ENCODE data around the gene SCN9A. TPM values are rescaled to one million over a fixed set of nuclear protein-coding genes. Genes with fewer than 3 reads are reported as not detected.

Gene SCN9A
- total RNA-seq, 1 experiment from 2014 or later = 3.4 TPM

GRCh38 chr2:166171216-166171615 lies 204.5 kb downstream of the SCN9A start:
- H3K79me2 ChIP-seq (ENCODE audit: low read depth) = no peaks in the 10 kb centered on the region
- H2AFZ ChIP-seq = no peak overlapping the region
- no peaks in the 10 kb centered on the region for H3K27me3 ChIP-seq (ENCODE audit: insufficient read depth, low read depth)
- POLR2A ChIA-PET (ENCODE audit: unreplicated experiment) = no interaction called here
- no TSS peak for BruUV-seq (replicated peaks)
- no peaks in the 10 kb centered on the region for H3K36me3 ChIP-seq (ENCODE audit: low read depth)
- no peaks in the 10 kb centered on the region for H3K4me1 ChIP-seq (replicated peaks; ENCODE audit: insufficient read depth)
- H3K9me3 ChIP-seq (ENCODE audit: insufficient read depth, low read depth) = no peaks in the 10 kb centered on the region
- H4K20me1 ChIP-seq (ENCODE audit: insufficient read depth) = no peaks in the 10 kb centered on the region
- H3K4me3 ChIP-seq = no peak overlapping the region
- no peak overlapping the region for H3K27ac ChIP-seq
- no peak overlapping the region for H3K4me2 ChIP-seq
- intact Hi-C loops (cut with micrococcal nuclease; ENCODE audit: unreplicated experiment) = no loop called here
- CTCF ChIA-PET = no interaction called here
- TF ChIP-seq EZH2 (IDR thresholded peaks at IDR 0.05; ENCODE audit: low read depth) (no peak), CTCF (conservative IDR thresholded peaks at IDR 0.05) (no peak)
- DNase-seq = no peak
- no peaks in the 10 kb centered on the region for H3F3A ChIP-seq (ENCODE audit: insufficient read depth, low read depth)
- no peaks in the 10 kb centered on the region for H3K9me2 ChIP-seq (ENCODE audit: insufficient read depth)

- Histone ChIP-seq H2AFZ (no peak overlapping the region), H3K9me3 (ENCODE audit: insufficient read depth, low read depth) (no peaks in the 10 kb centered on the region), H3K79me2 (ENCODE audit: low read depth) (no peaks in the 10 kb centered on the region), H3K4me1 (replicated peaks; ENCODE audit: insufficient read depth) (no peaks in the 10 kb centered on the region), H3K4me3 (no peak overlapping the region), H3K27me3 (ENCODE audit: insufficient read depth, low read depth) (no peaks in the 10 kb centered on the region), H3F3A (ENCODE audit: insufficient read depth, low read depth) (no peaks in the 10 kb centered on the region), H3K36me3 (ENCODE audit: low read depth) (no peaks in the 10 kb centered on the region), H3K4me2 (no peak overlapping the region), H4K20me1 (ENCODE audit: insufficient read depth) (no peaks in the 10 kb centered on the region), H3K27ac (no peak overlapping the region), H3K9me2 (ENCODE audit: insufficient read depth) (no peaks in the 10 kb centered on the region)
- TF ChIP-seq CTCF (conservative IDR thresholded peaks at IDR 0.05) = no peak
- TF ChIP-seq EZH2 (IDR thresholded peaks at IDR 0.05; ENCODE audit: low read depth) = no peak
- intact Hi-C loops (cut with micrococcal nuclease; ENCODE audit: unreplicated experiment) = no loop called here
- no TSS peak for BruUV-seq (replicated peaks)
- ChIA-PET POLR2A (ENCODE audit: unreplicated experiment) (no interaction called here), CTCF (no interaction called here)
- no peak for DNase-seq
Measured at GRCh38 chr2:166170356-166170755, 205.4 kb downstream of the SCN9A start.

GRCh38 chr2:166167449-166167848 lies 208.3 kb downstream of the SCN9A start:
- no peaks in the 10 kb centered on the region for H3K36me3 ChIP-seq (ENCODE audit: low read depth)
- H3F3A ChIP-seq (ENCODE audit: insufficient read depth, low read depth) = no peaks in the 10 kb centered on the region
- no peak overlapping the region for H3K4me2 ChIP-seq
- CTCF ChIA-PET = no interaction called here
- intact Hi-C loops (cut with micrococcal nuclease; ENCODE audit: unreplicated experiment) = no loop called here
- no peaks in the 10 kb centered on the region for H3K4me1 ChIP-seq (replicated peaks; ENCODE audit: insufficient read depth)
- POLR2A ChIA-PET (ENCODE audit: unreplicated experiment) = no interaction called here
- H3K27me3 ChIP-seq (ENCODE audit: insufficient read depth, low read depth) = no peaks in the 10 kb centered on the region
- TF ChIP-seq EZH2 (IDR thresholded peaks at IDR 0.05; ENCODE audit: low read depth) (no peak), CTCF (conservative IDR thresholded peaks at IDR 0.05) (no peak)
- H2AFZ ChIP-seq = no peak overlapping the region
- BruUV-seq (replicated peaks) = no TSS peak
- no peak overlapping the region for H3K27ac ChIP-seq
- no peaks in the 10 kb centered on the region for H4K20me1 ChIP-seq (ENCODE audit: insufficient read depth)
- H3K9me3 ChIP-seq (ENCODE audit: insufficient read depth, low read depth) = no peaks in the 10 kb centered on the region
- H3K4me3 ChIP-seq = no peak overlapping the region
- no peaks in the 10 kb centered on the region for H3K79me2 ChIP-seq (ENCODE audit: low read depth)
- no peak for DNase-seq
- H3K9me2 ChIP-seq (ENCODE audit: insufficient read depth) = no peaks in the 10 kb centered on the region

Data from PC-9 (cell line).